CD4-positive, alpha-beta T cell treated with Interleukin-21 for 1 hour (primary cell): ENCODE data around the gene TMEM88.

Source experiments
- DNase-seq: peaks from one replicate; pipeline ENCODE4 v3.0.0-alpha.2; 2020

TMEM88 gene

DNA sequence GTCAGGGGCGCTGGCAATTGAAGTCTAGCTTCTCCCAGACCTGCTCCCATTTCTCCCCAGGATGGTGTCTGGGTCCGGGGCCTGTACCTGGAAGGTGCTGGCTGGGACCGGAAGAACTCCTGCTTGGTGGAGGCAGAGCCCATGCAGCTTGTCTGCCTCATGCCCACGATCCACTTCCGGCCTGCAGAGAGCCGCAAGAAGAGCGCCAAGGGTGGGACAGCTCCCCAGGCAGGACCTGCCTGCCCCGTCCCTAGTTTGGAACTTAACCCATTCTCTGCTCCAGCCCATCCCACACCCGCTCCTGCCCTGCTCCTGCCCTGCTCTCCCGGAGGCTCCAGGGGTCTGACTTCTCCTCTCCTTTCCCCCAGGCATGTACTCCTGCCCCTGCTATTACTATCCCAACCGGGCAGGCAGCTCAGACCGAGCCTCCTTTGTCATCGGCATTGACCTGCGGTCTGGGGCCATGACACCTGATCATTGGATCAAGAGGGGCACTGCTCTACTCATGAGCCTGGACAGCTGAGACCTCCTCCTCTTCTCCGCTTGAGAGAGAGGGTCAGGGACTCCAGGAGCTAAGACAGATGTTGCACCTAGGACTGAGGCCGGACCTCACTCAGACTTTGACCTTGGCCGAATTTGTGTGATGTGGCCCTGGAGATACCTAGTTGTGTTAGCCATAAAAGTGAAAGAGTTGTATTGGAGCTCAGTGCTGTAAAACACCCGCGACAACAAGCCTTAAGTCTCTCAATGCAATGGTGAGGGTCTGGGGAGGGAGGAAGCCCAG lies 21.7 kb upstream of the TMEM88 start:
- no peak for DNase-seq

DNA sequence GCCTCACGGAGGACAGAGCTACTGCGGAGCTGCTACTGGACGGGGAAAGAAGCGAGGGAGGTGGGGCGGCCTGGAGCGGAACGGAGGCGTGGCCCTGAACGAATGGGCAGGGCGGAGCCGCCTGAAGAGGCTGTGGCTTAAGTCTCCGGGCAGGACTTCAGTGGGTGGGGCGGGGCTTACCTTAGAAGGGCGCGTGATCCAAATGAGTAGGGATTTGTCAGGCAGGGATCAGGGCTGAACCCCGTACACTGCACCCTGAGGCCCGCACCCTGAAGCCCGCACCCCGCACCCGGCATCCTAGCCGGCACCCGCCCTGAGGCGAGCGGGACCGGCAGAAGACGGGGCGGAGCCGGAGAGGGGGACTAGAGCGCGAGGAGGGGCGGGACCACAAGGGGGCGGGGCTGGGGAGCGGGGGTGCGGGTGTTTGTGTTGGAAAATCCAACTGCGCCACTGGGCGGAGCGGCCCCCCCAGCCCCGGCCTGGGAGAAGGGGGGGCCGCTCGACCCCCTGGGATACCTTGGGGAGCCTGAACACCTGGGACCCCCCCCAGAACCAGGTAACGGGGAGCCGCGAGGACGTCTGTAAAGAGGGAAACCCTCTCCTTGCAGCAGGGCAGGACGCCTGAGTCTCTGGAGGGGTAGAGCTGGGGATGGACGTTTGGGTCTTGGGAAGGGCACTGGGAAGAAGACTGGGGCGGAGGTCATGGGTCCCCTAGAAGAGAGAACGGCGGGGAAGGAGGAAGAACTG lies 20.9 kb upstream of the TMEM88 start, which contains the start of gene KDM6B:
Gene KDM6B (plus strand): TSS at position 423 of the 747 bp plus-strand sequence. CDS start 11,338 bp downstream, outside the sequence.
- DNase-seq, result peak; percentile 89

DNA sequence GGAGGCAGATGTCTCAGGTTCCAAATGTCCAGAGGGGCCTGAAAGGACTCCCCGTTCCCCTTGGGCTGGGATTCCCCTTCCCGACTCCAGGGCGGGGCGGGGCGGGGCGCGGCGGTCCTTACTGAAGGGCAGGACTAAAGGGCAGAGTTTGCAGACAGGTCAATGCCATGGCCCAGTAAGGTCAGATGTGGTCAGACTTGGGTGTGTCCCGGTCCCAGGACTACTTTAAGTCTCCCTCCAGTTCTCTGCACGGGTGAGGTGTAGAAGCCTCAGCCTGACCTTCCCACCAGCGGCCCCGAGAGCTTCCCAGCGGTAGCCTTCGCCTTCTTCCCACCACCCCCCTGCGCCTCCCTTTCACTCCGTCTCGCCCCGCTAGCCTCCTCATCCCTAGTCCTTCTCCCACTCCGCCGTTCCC lies 20.3 kb upstream of the TMEM88 start:
- peak; percentile 82 for DNase-seq

DNA sequence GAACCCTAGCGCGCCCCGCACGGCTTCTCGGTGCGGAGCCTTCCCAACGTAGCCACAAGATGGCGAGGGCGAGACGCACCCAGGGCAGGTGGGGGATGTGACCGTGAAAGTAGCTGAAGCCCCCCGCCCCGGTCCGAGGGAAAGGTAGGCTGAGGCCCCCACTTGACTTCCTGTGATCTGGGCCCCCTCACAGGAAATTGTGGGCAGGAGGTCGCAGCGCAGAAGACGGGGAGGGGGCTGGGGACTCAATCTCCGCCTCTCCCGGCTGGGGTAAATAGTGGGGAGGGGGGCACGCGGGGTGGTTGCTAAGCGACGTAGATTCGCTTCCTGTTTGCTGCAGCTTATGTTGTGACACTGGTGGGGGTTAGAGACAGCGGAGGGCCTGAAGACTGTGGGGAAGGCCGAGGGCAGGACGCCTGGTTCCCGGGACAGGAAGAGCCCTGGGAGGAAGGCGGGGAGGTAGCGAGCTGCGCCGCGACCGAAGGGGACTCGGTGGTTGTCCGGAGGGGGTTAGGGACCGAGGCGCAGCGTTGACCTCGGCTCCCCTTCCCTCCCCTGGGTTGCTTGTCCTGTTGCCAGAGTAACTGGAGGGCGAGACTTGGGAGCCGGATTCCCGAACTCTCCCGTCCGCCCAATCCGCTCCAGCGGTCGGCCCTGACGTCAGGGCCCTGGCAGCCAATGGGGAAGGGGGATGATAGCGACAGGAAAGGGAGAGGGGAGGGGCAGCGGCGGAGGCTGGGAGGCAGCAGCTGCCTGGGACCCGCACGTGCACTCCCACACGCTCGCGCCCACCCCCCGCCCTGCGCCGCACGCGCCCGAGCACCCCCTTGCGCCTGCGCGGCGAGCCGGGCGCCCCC lies 19.7 kb upstream of the TMEM88 start:
- DNase-seq, result peak; percentile 95

DNA sequence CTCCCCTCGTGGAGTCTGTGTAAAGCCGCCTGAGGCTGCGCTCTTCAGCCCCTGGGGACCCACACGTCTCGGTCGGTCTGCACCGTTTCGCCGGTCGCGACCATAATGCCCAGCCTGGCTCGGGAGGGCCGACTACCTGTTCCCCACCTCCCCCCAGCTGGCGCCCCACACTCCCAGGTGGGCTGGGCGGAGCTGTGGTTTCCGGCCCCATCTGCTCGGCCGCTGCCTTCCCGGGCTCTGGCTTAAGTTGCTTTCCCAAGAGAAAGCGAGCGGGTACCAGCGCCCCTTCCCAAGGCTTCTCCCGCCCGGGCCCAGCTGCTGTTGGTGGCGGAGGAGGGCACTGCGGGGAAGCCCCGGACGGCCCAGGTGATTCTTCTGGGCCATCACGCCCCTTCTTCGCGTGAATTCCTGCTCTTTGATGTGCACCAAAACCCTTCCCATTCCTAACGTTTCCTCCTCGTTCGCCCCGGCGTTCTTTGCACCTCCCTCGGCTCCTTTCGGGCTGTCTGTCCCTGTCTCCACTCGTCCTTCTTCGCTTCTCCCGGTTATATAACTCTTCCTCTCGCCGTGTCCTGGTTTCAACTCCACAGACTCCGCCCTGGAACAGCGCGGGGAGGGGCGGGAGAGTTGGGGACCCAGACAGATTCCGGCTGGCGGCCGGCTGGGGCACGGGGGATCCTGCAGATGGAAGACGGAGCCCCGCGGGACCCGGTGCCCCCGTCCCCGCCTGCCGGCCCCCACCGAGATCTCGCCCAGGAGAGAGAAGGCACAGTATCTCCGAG lies 18.9 kb upstream of the TMEM88 start:
- DNase-seq, result peak; percentile 69

GRCh38 chr17:7836596-7837407 lies 18.1 kb upstream of the TMEM88 start:
- DNase-seq, result peak; percentile 87

GRCh38 chr17:7837408-7838088 lies 17.3 kb upstream of the TMEM88 start:
- peak; percentile 32 for DNase-seq

DNA sequence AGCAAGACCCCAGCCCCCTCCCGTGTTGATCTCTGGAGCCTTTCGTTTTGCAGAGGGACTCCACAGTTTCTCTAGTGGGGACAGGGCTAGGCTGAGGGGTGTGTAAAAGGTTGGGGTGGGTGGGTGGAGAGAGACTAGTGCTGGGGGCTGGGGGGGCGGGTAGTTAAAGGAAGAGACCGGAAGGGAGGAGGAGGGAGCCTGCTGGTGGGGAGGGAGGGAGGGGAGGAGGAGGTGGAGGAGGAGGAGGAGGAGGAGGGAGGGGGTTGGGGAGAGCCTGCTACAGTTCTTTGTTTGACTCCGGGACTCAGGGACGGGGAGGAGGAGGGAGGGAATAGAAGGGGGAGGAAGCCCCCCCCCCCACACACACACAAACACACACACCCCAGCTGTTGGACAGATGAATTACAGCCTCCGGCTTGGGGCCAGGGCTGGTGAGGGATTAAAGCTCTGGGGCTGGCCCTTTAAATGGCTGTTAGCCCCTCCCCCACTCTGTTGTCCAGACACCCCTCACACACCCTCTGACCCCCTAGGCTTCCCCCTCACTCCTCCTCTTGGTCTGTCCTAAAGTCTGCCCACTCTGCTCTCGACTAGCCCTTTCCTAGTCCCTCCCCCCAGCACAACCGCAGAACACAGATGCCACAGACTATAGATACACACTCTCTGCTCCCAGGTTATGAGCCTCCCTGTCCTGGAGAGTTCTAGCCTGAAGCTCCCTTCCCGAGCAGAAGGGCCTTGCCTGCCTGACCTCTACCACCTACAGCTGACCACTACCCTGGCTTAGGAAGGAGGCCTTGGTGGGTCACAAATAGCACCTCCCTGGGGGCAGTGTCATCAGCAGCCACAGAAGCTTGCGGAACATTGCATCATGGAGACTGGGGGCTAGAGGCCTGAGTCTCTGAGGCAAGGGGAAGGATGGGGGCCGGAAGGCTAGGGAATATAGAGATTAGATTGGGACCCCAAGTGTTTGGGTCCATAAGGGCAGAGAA lies 16.5 kb upstream of the TMEM88 start:
- peak; percentile 52 for DNase-seq

GRCh38 chr17:7839190-7839875 lies 15.5 kb upstream of the TMEM88 start:
- DNase-seq, result peak; percentile 25

DNA sequence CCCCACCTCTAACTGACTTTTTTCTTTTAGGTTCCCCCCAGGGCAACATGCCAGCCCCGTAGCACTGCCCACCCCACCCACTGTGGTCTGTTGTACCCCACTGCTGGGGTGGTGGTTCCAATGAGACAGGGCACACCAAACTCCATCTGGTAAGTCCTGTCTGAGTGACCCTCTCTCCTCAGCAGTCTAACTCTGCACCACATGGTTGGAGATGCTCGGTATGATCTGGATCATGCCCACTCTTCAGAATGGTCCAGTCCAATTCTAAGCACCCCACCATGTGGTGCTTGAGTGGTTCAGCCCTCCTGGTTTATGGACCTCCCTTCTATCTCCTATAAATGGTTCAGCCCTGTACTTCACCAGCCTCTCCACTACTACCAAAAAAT lies 15.0 kb upstream of the TMEM88 start:
- DNase-seq, result peak; percentile 51

GRCh38 chr17:7840441-7840840 lies 14.4 kb upstream of the TMEM88 start:
- DNase-seq, result no peak

DNA sequence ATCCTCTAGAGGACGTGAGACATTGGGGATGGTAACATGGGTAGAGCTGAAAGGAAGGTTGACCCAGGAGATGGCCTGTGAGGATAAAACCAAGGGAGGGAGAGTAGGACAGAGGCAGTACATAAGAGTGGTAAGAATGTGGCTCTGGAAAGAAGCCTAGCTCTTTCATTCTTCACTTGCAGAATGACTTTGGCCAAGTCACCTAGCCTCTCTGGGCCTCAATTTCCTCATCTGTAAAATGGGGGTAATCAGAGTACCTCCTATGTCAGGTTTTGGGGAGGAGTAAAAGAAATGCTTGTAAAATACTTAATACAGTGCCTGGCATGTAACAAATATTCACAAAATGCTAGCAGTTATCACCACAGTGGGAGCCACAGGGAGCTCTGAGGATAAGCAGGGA lies 14.0 kb upstream of the TMEM88 start:
- DNase-seq, result no peak

GRCh38 chr17:7841396-7841914 lies 13.4 kb upstream of the TMEM88 start:
- DNase-seq, result peak; percentile 93

- peak; percentile 88 for DNase-seq
Observed at GRCh38 chr17:7841915-7842379, 12.9 kb upstream of the TMEM88 start.

- DNase-seq, result peak; percentile 99
Observed at GRCh38 chr17:7842380-7843256, 12.2 kb upstream of the TMEM88 start.

DNA sequence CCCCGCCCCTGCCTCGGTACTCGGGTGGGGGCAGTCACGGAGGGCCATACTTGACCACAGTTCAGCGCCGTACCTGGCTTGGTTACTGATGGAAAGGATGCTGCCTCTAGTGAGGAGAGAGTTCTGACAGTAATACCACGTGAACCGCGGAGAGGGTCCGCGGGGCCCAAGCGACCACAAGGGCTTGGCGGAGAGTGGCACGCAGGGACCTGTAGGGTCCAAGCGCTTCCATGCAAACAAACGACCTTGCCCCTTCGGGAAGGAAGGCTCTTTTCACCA lies 11.7 kb upstream of the TMEM88 start:
- no peak for DNase-seq

- DNase-seq, result peak; percentile 96
Observed at GRCh38 chr17:7843536-7844291, 11.2 kb upstream of the TMEM88 start.
